Heart right ventricle (tissue), 16 donors: ENCODE measurements around the gene MYBPH. TPM values are rescaled to one million over a fixed set of nuclear protein-coding genes. Genes with fewer than 3 reads are reported as not detected.

ENCODE experiments used
- ATAC-seq, 8 donors: fragments of 200-7000 bp; cut with Tn5 transposase; one replicate each; pipeline ENCODE4 v1.9.1; 2020; ENCODE audit warnings: mild to moderate bottlenecking in 8 of 8, moderate library complexity in 8 of 8, moderate number of reproducible peaks in 1 of 8
- DNase-seq, 2 donors: peaks; one replicate each; pipeline ENCODE4 v3.0.0-alpha.2; 2020
- H3K27ac ChIP-seq, 10 donors: fragments of 200-600 bp; sonication (generic) in 2 of 10; one replicate each; pipeline versions ENCODE4 v1.5.0 to v1.8.0; 2020 to 2022; ENCODE audit warnings: mild to moderate bottlenecking in 3 of 10
- H3K27me3 ChIP-seq, 7 donors: fragments of 200-600 bp; one replicate each; pipeline ENCODE4 v1.8.0; 2021 to 2022; ENCODE audit warnings: mild to moderate bottlenecking in 2 of 7
- H3K36me3 ChIP-seq, 9 donors: fragments of 200-600 bp; sonication (generic) in 1 of 9; one replicate each; pipeline versions ENCODE4 v1.5.0 to v1.8.0; 2020 to 2022; ENCODE audit warnings: mild to moderate bottlenecking in 2 of 9
- H3K4me1 ChIP-seq, 9 donors: fragments of 200-600 bp; sonication (generic) in 1 of 9; one replicate each; pipeline versions ENCODE4 v1.5.0 to v1.8.0; 2020 to 2022; ENCODE audit warnings: mild to moderate bottlenecking in 4 of 9
- H3K4me3 ChIP-seq, 10 donors: fragments of 200-600 bp; sonication (generic) in 2 of 10; one replicate each; pipeline versions ENCODE4 v1.5.0 to v1.8.0; 2020 to 2022; ENCODE audit warnings: mild to moderate bottlenecking in 7 of 10, moderate library complexity in 2 of 10
- H3K9me3 ChIP-seq, 11 donors: fragments of 200-600 bp in 10 of 11; sonication (generic) in 2 of 11; one replicate each; pipeline versions ENCODE4 v1.5.0 to v1.8.0; 2013 to 2022; ENCODE audit warnings: mild to moderate bottlenecking in 2 of 11, control low read depth in 1 of 11, moderate library complexity in 1 of 11
- WGBS, 2 donors: extraction: QIAGEN DNeasy Blood & Tissue Kit; methylation state at CpG; one replicate each; pipeline ENCODE4 v1.1.7; 2013; ENCODE audit warnings: inconsistent platforms in 1 of 2; 5-methylcytosine and 5-hydroxymethylcytosine counted together
- intact Hi-C, 10 donors: fragments of 100-400 bp; cut with DNase I; formaldehyde crosslinking; loops; one replicate each; pipeline versions ENCODE4 v1.11.1 to v1.14.2; 2022
- polyA plus RNA-seq, 2 donors: library from polyadenylated mRNA; stranded (reverse); fragments of 200-250 nt; gene quantifications; one replicate each; pipeline ENCODE4 v1.2.3, GENCODE V29; 2013
- total RNA-seq, 10 donors: library from RNA; stranded (reverse); fragmentation: NEBNext Ultra II Directional in 3 of 10; extraction: Animal tissue kit (Norgen Biotek cat#: 25700) in 3 of 10; gene quantifications; one replicate each; pipeline versions ENCODE4 v1.2.1 to v1.2.4, GENCODE V29; 2021 to 2023
- TF ChIP-seq, protein P1 (sequence below), 9 donors: fragments of 200-600 bp; sonication (generic) in 2 of 9; IDR thresholded peaks; one replicate each; pipeline versions ENCODE4 v1.5.0 to v1.8.0; 2021 to 2022; ENCODE audit warnings: antibody characterized with exemption in 9 of 9, mild to moderate bottlenecking in 5 of 9, moderate library complexity in 1 of 9
- donor health status: Arrhythmogenic right ventricular cardiomyopathy.
- donor health status: ischemic (EF 13 %, LVEDD 7.1; RV severe dilation, severe dysfunction).
- donor health status: healthy with polysubstance abuse.
- donor health status: DM: no; HTN: yes; CAD: no.
- donor health status: DM: no; HTN: no; CAD: no.
- donor health status: ischemic (EF 25% LVEDD 6.9; RV normal size, moderate dysfunction).
- donor health status: ischemic (EF 25% LVEDD 5.7; RV mildly dilated, moderate dysfunction).
- donor health status: healthy.
- donor health status: DM: yes; HTN: yes; CAD: no.
- donor health status: Ischemic cardiomyopathy.
- donor health status: ischemic (EF 35%, LVEDD 5.7; RV mildly dilated, moderate dysfunction).
- donor health status: nonischemic (EF 11% LVEDD 7.7; RV severe dilation, severe dysfunction).
- donor health status: DM: yes; HTN: yes; CAD: no.
- donor health status: PGD.
- donor health status: ischemic (EF 29% LVEDD 5.4; RV normal size, mild dysfunction).
- donor health status: nonischemic (EF 23%, LVEDD 6.1; RV moderate dilation, normal function).

Gene MYBPH
- total and polyA plus RNA-seq, 12 donors: not detected

DNA sequence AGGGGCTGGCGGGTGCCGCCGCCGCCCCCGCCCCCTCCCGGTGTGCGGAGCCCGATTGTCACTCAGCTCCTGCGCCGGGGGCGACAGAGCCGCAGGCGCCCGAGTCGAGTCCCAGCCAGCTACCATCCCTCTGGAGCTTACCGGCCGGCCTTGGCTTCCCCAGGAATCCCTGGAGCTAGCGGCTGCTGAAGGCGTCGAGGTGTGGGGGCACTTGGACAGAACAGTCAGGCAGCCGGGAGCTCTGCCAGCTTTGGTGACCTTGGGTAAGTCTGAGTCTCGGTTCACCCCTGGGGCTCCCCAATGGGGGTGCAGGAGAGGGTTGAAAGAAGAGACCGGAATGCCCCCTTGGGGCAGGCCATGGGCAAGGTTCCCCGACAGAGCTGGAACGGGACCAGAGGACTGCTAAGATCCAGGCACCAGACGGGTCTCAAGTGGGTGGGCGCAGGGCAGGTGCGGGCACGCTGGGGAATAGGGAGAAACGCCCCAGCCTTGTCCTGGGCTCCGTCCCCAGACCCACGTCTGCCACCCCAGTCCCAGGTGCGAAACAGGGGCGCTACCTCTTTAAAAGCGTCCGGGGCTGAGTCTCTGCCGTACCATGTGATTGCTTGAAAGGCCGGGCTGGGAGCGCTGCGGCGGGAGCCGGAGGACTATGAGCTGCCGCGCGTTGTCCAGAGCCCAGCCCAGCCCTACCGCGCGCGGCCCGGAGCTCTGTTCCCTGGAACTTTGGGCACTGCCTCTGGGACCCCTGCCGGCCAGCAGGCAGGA, 47.8 kb downstream of the MYBPH start, which contains the start of gene ADORA1:
Gene ADORA1 (plus strand): TSS at position 61 of the 765 bp plus-strand sequence. CDS start 1,116 bp downstream, outside the sequence.
- TF ChIP-seq, protein P1, sequence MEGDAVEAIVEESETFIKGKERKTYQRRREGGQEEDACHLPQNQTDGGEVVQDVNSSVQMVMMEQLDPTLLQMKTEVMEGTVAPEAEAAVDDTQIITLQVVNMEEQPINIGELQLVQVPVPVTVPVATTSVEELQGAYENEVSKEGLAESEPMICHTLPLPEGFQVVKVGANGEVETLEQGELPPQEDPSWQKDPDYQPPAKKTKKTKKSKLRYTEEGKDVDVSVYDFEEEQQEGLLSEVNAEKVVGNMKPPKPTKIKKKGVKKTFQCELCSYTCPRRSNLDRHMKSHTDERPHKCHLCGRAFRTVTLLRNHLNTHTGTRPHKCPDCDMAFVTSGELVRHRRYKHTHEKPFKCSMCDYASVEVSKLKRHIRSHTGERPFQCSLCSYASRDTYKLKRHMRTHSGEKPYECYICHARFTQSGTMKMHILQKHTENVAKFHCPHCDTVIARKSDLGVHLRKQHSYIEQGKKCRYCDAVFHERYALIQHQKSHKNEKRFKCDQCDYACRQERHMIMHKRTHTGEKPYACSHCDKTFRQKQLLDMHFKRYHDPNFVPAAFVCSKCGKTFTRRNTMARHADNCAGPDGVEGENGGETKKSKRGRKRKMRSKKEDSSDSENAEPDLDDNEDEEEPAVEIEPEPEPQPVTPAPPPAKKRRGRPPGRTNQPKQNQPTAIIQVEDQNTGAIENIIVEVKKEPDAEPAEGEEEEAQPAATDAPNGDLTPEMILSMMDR (IDR thresholded peaks at IDR 0.05): peak in 2 of 9 donors; percentile 15 to 26
- Histone ChIP-seq H3K9me3 (no peaks in the 10 kb centered on the region), H3K4me3 (peak within 1 kb of the TSS in 9 of 10 donors; percentile 29 to 58 (median 49)), H3K27me3 (peaks cover 0 to 71% (median 21%) of the 10 kb centered on the region in 7 donors), H3K27ac (peak within 1 kb of the TSS; percentile 58 to 91 (median 81)), H3K4me1 (peaks cover 23 to 70% (median 49%) of the 10 kb centered on the region in 9 donors), H3K36me3 (no peaks in the 10 kb centered on the region)
- WGBS, 2 donors: 1% methylated on average over 51 of the region's 51 CpGs
- ATAC-seq (peak; percentile 83 to 88 (median 84)), DNase-seq (peak; percentile 62 to 65)
- intact Hi-C loops: loop anchor here in 5 of 10 donors (5.0 kb wide), 2 partner anchors 39 to 91 kb away; no protein-coding TSS in a partner anchor

DNA sequence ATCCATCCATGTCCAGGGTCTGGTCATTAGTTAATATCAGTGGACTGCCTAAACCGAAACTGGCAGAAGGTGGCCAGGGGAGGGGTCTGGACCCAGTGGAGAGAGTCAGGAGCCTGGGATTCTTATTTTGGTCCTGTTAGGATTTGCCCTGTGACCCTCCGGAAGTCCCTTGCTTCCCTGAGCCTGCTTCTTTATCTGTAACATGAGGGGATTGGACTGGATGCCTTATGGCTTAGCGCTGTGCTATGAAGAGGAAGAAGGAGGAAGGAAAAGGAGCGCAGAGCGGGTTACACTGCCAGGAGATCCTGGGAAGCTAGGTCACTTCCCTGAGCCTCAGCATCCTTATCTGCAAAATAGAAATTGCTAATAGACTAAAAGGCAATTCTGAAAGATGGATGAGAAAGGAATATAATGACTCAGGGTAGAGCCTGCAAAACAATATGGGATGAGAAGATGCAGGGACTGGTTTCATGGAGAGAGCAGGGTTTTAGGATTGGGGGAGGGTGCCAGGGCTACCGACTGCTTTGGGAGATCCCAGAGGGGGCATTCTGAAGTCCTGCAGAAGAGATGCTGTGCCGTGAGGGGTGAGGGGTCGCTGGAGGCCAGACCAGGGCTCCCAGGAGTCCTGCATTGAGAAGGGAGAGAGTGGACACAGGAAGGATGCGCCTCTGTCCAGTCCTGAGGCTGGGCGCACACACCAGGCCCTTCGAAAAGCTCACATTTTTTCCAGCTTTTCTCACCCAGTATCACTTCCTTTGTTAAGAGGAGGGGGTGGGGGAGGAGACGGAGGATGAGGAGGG, 48.6 kb downstream of the MYBPH start:
- Histone ChIP-seq H3K9me3 (no peaks in the 10 kb centered on the region), H3K27ac (peak overlapping the region in 7 of 10 donors; percentile 77 to 91 (median 83)), H3K36me3 (no peaks in the 10 kb centered on the region), H3K27me3 (peaks cover 0 to 78% (median 28%) of the 10 kb centered on the region in 7 donors), H3K4me1 (peaks cover 23 to 70% (median 49%) of the 10 kb centered on the region in 9 donors), H3K4me3 (peak overlapping the region in 9 of 10 donors; percentile 29 to 58 (median 49))
- TF ChIP-seq, protein P1 (IDR thresholded peaks at IDR 0.05): no peak
- WGBS, 2 donors: 23 to 37% methylated on average over 11 to 12 of the region's 12 CpGs
- peak in 1 of 8 donors; percentile 0 for ATAC-seq
- intact Hi-C loops: loop anchor here in 5 of 10 donors (5.0 kb wide), 2 partner anchors 40 to 90 kb away; no protein-coding TSS in a partner anchor
- DNase-seq: no peak

DNA sequence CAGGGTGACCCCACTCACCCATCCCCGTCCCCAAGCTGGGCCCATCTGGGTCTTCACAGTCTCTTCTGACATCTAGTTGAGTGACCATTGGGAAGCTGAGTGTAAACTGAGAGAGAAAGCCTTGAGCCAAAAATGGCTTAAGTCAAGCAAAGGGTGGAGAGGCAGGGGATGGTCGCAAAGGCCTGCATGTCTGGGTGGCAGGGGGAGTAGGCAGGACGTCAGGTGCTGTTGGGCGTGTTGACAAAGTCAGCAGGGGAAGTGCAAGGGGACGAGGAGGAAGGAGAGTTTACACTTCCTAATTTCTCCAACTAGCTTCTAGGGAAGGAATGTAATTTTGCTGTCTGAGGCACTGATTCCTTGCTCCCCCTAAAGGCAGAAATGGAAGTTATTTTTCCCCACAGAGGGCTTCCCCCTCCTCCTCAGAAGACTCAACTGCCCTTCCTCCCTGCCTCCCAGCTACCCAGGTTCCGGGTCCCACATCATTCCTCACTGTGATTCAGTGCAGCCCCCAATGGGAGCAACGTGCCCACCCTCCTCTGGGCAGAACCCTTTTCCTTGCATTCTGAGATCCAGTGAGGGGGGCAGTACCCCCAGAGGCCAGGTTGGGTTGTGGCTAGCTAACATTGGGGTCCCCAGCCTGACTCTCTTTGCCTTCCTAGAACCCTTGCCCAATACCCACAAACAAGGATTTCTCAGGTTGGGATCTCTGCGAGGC, 49.3 kb downstream of the MYBPH start:
- Histone ChIP-seq H3K27me3 (peaks cover 0 to 81% (median 28%) of the 10 kb centered on the region in 7 donors), H3K4me3 (peak overlapping the region in 1 of 10 donors; percentile 50), H3K9me3 (no peaks in the 10 kb centered on the region), H3K27ac (no peak overlapping the region), H3K4me1 (peaks cover 23 to 66% (median 49%) of the 10 kb centered on the region in 9 donors), H3K36me3 (no peaks in the 10 kb centered on the region)
- DNase-seq (no peak), ATAC-seq (no peak)
- TF ChIP-seq, protein P1 (IDR thresholded peaks at IDR 0.05): peak in 8 of 9 donors; percentile 21 to 60 (median 45)
- intact Hi-C loops: loop anchor here in 5 of 10 donors (5.0 kb wide), 2 partner anchors 41 to 89 kb away; no protein-coding TSS in a partner anchor
- 30 to 35% methylated on average over 8 of the region's 8 CpGs for WGBS, 2 donors
